Measurements from ENCODE around the gene PHPT1.
"Not testable (repeated sequence)": the region's sequence is repeated elsewhere in the genome, so short reads cannot be mapped to it uniquely, and the experiment has no call there.

Gene PHPT1

GRCh38 chr9:136865041-136865767 is 16.0 kb downstream of the PHPT1 start:
- H4K20me1 ChIP-seq (ENCODE audit: insufficient read depth, low read length): no peaks in the 10 kb centered on the region
- H3K27ac ChIP-seq (ENCODE audit: low read depth, low read length, poor library complexity, severe bottlenecking): no peak overlapping the region

GRCh38 chr9:136865768-136866103 is 16.5 kb downstream of the PHPT1 start:
- Histone ChIP-seq H3K4me2 (ENCODE audit: low read length) (peak overlapping the region; percentile 71), H3K27ac (ENCODE audit: low read depth, low read length, poor library complexity, severe bottlenecking) (no peak overlapping the region), H2AFZ (ENCODE audit: low read length) (no peak overlapping the region)

More at GRCh38 chr9:136865041-136865767, 16.0 kb downstream of the PHPT1 start:
- peaks cover 5% of the 10 kb centered on the region; the same call in 1 of the 2 replicates for H3K9me3 ChIP-seq (ENCODE audit: low read length)
- peak overlapping the region; percentile 71 for H3K4me2 ChIP-seq (ENCODE audit: low read length)
- H3K36me3 ChIP-seq (ENCODE audit: insufficient read depth, low read length): peaks cover 40% of the 10 kb centered on the region
- H3K9ac ChIP-seq (ENCODE audit: low read length): peak overlapping the region; percentile 92
- TF ChIP-seq CTCF (IDR thresholded peaks at IDR 0.05; ENCODE audit: low read length): no peak
- no peak for TF ChIP-seq EZH2 (IDR thresholded peaks at IDR 0.05; ENCODE audit: borderline replicate concordance, low read length)
- no peaks in the 10 kb centered on the region for H3K9me2 ChIP-seq (ENCODE audit: low read depth, low read length)
- H3F3A ChIP-seq (ENCODE audit: insufficient read depth, low read length): no peaks in the 10 kb centered on the region
- H3K27me3 ChIP-seq (ENCODE audit: insufficient read depth, low read length): no peaks in the 10 kb centered on the region
- H3K79me2 ChIP-seq (ENCODE audit: insufficient read depth, low read length): no peaks in the 10 kb centered on the region
- no peak overlapping the region for H2AFZ ChIP-seq (ENCODE audit: low read length)
- H3K4me3 ChIP-seq (ENCODE audit: low read depth, low read length, poor library complexity, severe bottlenecking): peak overlapping the region; percentile 86
- peaks cover 15% of the 10 kb centered on the region for H3K4me1 ChIP-seq (ENCODE audit: insufficient read depth, low read length, severe bottlenecking)

GRCh38 chr9:136866898-136867421 is 17.8 kb downstream of the PHPT1 start:
- not testable (repeated sequence) for H3K9me3 ChIP-seq (ENCODE audit: low read length); H3K27ac ChIP-seq (ENCODE audit: low read depth, low read length, poor library complexity, severe bottlenecking); H2AFZ ChIP-seq (ENCODE audit: low read length); H3K27me3 ChIP-seq (ENCODE audit: insufficient read depth, low read length); H4K20me1 ChIP-seq (ENCODE audit: insufficient read depth, low read length); H3K9me2 ChIP-seq (ENCODE audit: low read depth, low read length); H3F3A ChIP-seq (ENCODE audit: insufficient read depth, low read length); H3K79me2 ChIP-seq (ENCODE audit: insufficient read depth, low read length)
- Histone ChIP-seq H3K4me1 (ENCODE audit: insufficient read depth, low read length, severe bottlenecking) (peaks cover 15% of the 10 kb centered on the region), H3K36me3 (ENCODE audit: insufficient read depth, low read length) (peaks cover 24% of the 10 kb centered on the region), H3K9ac (ENCODE audit: low read length) (peak overlapping the region; percentile 67), H3K4me3 (ENCODE audit: low read depth, low read length, poor library complexity, severe bottlenecking) (peak overlapping the region; percentile 64), H3K4me2 (ENCODE audit: low read length) (peak overlapping the region; percentile 74)

More at GRCh38 chr9:136865768-136866103, 16.5 kb downstream of the PHPT1 start:
- Histone ChIP-seq H3K4me3 (ENCODE audit: low read depth, low read length, poor library complexity, severe bottlenecking) (peak overlapping the region; percentile 86), H3F3A (ENCODE audit: insufficient read depth, low read length) (no peaks in the 10 kb centered on the region), H3K79me2 (ENCODE audit: insufficient read depth, low read length) (no peaks in the 10 kb centered on the region), H4K20me1 (ENCODE audit: insufficient read depth, low read length) (no peaks in the 10 kb centered on the region), H3K9ac (ENCODE audit: low read length) (peak overlapping the region; percentile 92), H3K27me3 (ENCODE audit: insufficient read depth, low read length) (no peaks in the 10 kb centered on the region), H3K9me3 (ENCODE audit: low read length) (peaks cover 8% of the 10 kb centered on the region; the same call in 1 of the 2 replicates), H3K36me3 (ENCODE audit: insufficient read depth, low read length) (peaks cover 36% of the 10 kb centered on the region), H3K4me1 (ENCODE audit: insufficient read depth, low read length, severe bottlenecking) (peaks cover 15% of the 10 kb centered on the region), H3K9me2 (ENCODE audit: low read depth, low read length) (no peaks in the 10 kb centered on the region)
- TF ChIP-seq CTCF (IDR thresholded peaks at IDR 0.05; ENCODE audit: low read length) (no peak), EZH2 (IDR thresholded peaks at IDR 0.05; ENCODE audit: borderline replicate concordance, low read length) (no peak)
